Measurements from ENCODE around the gene ZNHIT1. TPM values are rescaled to one million over a fixed set of nuclear protein-coding genes. Genes with fewer than 3 reads are reported as not detected.
"Not testable (repeated sequence)": the region's sequence is repeated elsewhere in the genome, so short reads cannot be mapped to it uniquely, and the experiment has no call there.

ZNHIT1 gene
- total RNA-seq, 1 donor from 2014 or later: 57.5 TPM

DNA sequence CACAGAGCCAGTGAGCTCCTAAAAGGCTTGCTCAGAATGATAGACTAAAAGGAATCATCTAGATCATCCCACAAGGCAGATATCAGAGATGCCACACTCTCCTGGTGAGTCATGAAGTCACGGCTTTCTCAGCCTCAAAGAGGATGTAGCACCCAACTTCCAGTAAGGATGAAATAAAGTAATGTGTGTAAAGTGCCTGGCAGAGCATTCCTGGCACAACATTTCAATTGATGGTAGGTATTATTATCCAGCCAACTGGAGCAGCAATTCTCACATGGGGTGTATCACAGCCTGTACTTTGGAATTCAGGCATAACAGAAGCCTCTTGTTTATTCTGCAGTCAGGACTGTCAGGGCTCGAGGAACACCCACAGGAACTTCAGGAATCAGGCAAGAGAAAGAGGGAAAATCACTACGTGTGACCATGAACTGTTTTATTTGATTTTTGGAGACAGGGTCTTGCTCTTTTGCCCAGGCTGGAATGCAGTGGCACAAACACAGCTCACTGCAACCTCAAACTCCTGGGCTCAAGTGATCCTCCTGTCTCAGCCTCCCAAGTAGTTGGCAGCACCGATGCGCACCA lies 32.6 kb upstream of the ZNHIT1 start:
- intact Hi-C loops (cut with DNase I): no loop called here
- no peak for ATAC-seq
- DNase-seq (ENCODE audit: missing footprints): no peak

DNA sequence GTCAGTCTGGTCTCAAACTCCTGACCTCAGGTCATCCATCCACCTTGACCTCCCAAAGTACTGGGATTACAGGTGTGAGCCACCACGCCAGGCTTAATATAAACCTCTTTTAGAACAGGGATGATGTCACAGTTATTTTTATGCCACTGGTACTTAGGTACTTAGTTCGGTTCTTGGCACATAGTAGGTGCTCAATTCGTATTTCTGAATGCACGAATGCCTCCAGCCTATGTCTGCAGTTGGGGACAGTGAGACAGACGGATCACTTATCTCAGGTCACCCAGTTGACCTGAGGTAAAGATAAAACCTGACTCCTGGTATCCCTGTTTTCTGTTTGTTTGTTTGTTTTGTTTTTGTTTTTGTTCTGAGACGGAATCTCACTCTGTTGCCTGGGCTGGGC lies 31.8 kb upstream of the ZNHIT1 start:
- no peak for ATAC-seq
- intact Hi-C loops (cut with DNase I): no loop called here
- DNase-seq (ENCODE audit: missing footprints): no peak

DNA sequence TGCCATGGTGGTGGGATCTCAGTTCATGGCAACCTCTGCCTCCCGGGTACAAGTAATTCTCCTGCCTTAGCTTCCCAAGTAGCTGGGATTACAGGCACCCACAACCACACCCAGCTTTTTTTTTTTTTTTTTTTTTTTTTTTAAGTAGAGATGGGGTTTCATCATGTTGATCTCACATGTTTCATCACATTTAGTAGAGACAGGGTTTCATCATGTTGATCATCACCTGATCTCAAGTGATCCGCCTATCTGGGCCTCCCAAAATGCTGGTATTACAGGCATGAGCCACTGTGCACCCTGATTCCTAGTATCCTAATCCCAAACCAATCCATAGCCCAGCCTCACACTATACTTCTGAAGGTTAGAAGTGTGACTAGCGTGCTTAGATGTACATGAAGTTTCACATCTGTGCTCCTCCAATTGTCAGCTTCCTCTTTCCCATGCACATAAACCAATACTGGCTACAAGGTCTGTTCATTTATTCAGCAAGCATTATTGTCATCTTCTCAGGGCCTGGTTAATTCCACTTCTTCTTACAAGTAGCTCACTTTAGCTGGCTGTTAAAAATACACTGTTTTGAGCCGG lies 31.0 kb upstream of the ZNHIT1 start:
- intact Hi-C loops (cut with DNase I): no loop called here
- ATAC-seq: no peak

DNA sequence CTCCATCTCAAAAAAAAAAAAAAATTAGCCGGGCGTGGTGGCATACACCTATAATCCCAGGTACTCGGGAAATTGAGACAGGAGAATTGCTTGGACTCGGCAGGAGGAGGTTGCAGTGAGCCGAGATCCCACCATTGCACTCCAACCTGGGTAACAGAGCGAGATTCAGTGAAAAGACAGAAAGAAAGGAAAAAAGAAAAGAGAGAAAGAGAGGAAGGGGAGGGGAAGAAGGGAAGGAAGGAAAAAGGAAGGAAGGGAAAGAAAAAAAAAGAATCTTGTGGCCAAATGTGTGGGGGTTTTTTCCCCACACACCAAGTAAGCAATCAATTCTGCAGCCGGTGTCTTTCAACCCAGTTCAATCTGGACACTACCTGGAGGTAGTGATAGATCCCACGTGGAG lies 28.9 kb upstream of the ZNHIT1 start:
- no peak for ATAC-seq
- no peak for DNase-seq (ENCODE audit: missing footprints)
- intact Hi-C loops (cut with DNase I): no loop called here

More for the DNA sequence above, 31.0 kb upstream of the ZNHIT1 start:
- no peak for DNase-seq (ENCODE audit: missing footprints)

DNA sequence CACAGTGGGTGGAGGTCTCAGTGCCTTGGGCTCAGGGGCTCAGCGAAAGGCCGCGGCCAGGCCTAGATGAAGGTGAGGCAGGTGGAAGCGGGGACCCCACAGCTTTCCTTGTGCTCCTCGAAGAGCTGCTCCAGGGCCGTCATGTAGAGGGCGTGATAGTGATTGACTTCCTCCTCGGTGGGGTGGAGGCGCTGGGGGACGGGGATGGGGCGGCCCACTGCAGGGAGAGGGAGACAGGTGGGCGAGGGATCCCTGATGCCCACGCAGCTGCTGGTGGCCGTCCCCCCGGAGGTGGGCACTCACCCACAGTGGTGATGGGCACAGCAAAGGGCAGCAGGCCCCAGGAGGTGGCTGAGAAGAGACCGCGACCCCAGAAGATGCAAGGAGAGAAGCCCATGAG lies 22.1 kb upstream of the ZNHIT1 start:
- ATAC-seq (no peak), DNase-seq (ENCODE audit: missing footprints) (no peak)
- intact Hi-C loops (cut with DNase I): no loop called here

DNA sequence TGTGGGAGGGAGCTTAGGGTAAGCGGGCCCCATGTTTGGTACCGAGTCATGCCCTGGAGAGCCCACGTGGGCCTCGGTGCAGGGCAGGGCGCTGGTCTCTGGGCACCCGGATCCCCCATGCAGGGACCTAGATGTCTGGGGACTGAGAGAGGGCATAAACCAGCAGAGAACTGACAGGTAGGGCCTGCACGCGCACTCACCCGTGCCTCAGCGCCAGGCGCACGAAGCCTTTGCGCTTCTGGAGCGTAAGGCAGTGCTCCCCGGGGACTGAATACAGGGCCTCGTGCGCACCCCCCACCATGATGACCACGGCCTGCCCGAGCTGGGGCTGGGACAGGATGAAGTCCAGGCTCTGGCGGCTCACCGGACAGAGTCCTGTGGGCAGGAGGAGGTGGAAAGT lies 20.0 kb upstream of the ZNHIT1 start:
- intact Hi-C loops (cut with DNase I): no loop called here
- ATAC-seq: no peak
- no peak for DNase-seq (ENCODE audit: missing footprints)

DNA sequence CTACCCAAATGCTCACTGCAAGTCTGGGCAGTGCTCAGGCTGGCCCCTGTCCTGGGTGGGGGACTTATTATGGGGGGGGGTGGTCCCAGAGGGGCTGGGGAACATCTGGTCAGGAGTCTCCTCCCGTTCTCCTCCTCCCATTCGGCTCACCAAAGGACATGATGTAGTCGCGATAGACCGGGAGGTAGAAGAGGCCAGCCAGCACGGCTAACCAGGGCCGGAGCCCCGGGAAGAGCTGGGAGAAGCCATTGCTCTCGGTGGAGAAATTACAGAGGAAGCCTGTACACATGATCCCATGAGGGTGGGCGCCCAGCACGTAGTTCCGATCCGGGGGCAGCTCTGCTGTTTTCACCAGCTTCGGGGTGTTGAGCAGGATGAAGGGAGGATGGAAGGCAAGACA lies 19.5 kb upstream of the ZNHIT1 start:
- ATAC-seq (no peak), DNase-seq (ENCODE audit: missing footprints) (no peak)
- intact Hi-C loops (cut with DNase I): no loop called here

DNA sequence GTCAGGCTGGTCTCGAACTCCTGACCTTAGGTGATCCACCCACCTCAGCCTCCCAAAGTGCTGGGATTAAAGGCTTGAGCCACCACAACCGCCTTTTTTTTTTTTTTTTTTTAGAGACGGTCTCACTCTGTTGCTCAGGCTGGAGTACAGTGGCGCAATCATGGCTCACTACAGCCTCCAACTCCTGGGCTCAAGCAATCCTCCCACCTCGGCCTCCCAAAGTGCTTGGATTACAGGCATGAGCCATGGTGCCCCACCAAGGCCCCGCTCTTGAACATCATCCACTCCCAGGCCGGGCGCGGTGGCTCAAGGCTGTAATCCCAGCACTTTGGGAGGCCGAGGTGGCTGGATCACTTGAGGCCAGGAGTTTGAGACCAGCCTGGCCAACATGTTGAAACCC lies 18.4 kb upstream of the ZNHIT1 start:
- intact Hi-C loops (cut with DNase I); ATAC-seq; DNase-seq (ENCODE audit: missing footprints): not testable (repeated sequence)

DNA sequence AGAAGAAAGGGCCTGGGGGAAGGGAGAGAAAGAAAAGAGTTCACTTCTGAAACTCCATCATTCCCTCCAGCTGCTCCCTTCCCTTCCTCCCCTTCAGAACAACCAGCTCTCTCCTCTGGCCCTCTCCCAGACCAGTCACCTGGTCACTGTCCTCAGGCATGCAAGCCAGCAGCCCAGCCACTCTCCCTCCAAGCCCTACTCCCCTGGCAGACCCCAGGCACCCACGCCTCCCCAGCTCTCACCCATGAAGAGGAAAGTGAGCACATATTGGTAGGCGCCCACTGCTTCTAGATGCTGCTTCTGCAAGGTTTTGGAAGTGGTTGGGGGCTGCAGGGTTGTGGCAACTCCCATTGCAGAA lies 17.5 kb upstream of the ZNHIT1 start:
- no peak for ATAC-seq
- intact Hi-C loops (cut with DNase I): no loop called here
- no peak for DNase-seq (ENCODE audit: missing footprints)

DNA sequence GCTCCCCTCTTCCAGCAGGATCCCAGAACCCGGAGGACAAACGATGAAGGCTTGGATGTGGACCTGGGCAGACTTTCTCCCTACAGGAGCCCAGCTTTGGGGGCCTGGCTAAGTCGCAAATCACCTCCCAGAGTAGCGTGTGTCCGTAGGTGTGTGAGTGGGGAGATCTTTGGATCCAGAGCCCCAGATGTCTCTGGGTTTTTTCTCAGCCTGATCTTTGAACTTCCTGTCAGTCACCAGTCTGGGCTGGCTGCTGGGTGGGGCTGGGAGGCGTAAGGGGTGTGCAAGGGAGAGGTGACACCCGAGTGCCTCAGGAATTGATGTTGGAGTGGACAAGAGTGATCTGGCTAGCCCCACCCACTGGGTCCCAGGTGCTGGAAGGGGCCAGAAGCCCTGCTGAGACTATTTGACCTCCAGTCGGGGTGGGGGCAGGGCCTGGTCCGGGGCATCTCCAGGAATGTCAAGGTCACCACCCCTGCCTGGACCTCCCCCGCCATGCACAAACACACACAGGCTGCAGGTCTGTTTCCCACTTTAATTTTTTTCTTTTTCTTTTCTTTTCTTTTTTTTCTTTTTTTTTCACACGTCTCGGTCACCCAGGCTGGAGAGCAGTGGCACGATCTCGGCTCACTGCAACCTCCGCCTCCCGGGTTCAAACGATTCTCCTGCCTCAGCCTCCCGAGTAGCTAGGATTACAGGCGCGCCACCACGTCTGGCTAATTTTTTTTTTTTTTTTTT lies 16.9 kb upstream of the ZNHIT1 start, which contains the start of gene MOGAT3:
Gene MOGAT3 (minus strand): TSS at position 175 of the 738 bp plus-strand sequence. CDS start 182 bp downstream, outside the sequence.
- ATAC-seq (no peak), DNase-seq (ENCODE audit: missing footprints) (no peak)
- intact Hi-C loops (cut with DNase I): no loop called here

DNA sequence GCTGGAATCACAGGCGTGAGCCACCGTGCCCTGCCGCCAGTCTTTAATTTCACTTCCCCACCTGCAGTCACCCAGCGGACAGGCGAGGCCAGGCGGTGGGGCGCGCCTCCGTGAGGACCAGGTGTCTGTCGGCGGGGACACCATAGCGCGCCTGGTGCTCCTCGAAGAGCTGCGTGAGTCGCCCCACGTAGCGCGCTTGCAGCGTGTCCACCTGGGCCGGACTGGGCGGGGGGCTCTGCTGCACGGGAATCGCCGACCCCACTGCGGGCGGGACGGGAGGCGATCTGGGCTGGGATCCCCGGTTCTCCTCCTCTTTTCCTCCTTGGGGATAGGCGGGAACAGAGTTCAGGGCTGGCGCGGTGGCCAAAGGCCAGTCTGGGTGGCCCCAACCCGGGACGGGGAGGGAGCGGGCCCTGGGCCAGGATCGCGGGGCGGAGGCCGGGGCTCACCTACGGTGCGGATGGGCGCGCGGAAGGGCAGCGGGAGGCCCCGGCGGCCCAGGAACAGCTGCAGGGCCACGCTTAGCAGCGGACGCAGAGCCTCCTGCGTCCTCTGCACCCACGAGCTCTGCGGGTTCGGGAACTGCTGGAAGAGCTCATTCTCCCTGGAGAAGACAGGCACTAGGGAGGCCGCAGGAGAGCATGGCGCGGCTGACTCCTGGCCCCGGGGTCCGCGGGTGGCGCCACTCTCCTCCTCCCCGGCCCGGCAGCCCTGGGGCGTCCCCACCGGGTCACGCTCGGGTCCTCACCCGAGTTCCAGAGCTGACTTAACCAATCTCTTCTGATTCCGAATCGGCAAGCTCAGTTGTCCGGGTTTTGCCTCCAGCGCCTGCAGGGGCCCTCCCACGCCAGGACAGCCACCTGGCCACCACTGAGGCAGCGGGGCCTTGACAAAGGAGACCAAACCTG lies 16.0 kb upstream of the ZNHIT1 start:
- ATAC-seq (peak; percentile 24), DNase-seq (ENCODE audit: missing footprints) (no peak)
- intact Hi-C loops (cut with DNase I): no loop called here

DNA sequence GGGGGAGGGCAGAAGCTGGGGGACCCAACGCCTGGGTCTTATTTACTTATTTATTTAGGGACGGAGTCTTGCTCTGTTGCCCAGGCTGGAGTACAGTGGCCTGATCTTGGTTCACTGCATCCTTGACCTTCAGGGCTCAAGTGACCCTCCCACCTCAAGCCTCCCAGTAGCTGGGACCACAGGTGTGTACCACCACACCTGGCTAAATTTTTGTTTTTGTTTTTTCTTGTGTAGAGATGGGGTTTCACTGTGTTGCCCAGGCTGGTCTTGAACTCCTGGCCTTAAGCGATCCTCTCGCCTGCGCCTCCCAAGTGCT lies 15.4 kb upstream of the ZNHIT1 start:
- intact Hi-C loops (cut with DNase I): no loop called here
- no peak for ATAC-seq
- DNase-seq (ENCODE audit: missing footprints): no peak

DNA sequence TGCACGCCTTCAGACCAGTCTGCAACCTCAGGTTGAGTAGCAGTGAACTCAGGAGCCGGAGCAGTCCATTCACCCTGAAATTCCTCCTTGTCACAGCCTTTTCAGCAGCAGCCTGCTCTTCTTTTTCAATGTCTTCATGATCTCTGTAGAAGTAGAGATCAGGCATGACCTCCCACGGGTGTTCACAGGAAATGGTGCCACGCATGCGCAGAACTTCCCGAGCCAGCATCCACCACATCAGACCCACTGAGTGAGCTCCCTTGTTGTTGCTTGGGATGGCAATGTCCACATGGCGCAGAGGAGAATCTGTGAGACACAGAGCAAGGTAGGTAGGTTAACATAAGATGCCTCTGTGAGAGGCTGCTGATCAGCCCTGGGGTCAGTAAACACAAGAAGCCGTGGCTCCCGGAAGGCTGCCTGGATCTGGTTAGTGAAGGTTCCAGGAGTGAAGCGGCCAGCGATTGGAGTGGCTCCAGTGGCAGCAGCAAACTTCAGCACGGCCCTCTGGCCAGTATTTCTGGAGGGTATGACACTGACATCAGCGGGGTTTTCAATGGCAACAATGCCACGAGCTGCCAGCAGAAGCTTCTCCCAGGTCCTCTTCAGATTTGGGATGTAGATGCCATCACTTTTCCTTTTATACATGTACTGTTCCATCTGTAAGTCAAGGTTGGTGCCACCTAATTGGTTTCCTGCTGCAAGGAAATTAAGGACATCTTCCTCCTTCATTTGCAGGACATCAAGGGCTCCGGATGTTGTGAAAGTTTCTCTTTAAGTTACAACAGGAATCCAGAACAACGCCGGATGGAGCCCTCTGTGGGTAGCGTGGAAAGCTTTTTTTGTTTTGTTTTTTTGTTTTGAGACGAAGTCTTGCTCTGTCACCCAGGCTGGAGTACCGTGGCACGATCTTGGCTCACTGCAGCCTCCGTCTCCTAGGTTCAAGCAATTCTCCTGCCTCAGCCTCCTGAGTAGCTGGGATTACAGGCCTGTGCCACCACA lies 13.9 kb upstream of the ZNHIT1 start:
- ATAC-seq; DNase-seq (ENCODE audit: missing footprints); intact Hi-C loops (cut with DNase I): not testable (repeated sequence)

DNA sequence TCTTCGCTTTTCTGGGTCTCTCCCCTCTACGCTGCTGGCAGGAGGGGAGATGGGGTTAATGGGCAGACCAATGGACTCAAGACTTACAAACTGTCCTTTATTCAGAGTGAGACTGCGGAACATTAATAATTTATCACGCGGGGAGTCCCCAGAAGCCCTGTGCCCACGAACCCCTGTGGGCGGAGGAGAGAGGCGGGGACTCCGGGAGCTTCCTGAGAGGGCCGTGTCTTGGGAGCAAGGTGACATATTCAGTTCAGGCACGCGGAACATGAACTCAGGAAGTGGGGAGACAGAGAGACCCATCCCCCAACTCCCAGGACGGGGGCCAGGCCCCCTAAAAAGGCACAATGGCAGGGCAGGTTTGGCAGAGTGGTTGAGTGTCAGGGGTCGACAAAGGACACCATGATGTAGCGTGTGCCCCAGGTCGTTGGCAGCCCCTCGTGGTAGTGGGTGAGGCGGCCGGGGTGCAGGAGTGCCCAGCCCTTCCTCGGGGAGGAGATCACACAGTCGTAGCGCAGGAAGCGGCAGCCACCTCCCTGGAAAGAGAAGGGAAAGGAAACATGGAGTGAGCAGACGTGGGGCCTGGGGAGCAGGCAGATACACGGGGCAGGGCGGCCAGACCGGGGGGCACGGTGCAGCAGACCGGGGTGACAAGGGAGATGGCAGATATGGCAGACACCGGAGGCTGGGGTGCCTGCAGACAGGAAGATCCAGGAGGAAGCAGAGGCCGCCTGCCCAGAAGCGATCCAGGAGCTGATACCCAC lies 11.9 kb upstream of the ZNHIT1 start:
- ATAC-seq: no peak
- intact Hi-C loops (cut with DNase I): no loop called here
- DNase-seq (ENCODE audit: missing footprints): no peak

DNA sequence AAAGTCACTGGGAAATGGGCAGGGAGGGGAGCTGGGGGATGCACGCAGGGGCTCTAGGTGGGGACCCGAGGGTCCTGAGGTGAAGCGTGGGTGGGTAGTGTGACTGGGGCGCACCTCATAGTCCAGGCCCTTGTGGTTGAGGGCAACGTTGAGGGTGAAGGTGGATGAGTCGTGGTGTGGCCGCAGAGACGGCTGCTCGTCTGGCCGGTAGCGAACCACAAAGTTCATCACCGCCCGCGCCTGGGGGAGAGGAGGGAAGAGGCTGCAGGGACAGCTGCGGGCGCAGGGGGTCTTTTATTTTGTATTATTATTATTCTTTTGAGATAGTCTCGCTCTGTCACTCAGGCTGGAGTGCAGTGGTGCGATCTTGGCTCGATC lies 11.3 kb upstream of the ZNHIT1 start:
- intact Hi-C loops (cut with DNase I): no loop called here
- ATAC-seq (no peak), DNase-seq (ENCODE audit: missing footprints) (no peak)

DNA sequence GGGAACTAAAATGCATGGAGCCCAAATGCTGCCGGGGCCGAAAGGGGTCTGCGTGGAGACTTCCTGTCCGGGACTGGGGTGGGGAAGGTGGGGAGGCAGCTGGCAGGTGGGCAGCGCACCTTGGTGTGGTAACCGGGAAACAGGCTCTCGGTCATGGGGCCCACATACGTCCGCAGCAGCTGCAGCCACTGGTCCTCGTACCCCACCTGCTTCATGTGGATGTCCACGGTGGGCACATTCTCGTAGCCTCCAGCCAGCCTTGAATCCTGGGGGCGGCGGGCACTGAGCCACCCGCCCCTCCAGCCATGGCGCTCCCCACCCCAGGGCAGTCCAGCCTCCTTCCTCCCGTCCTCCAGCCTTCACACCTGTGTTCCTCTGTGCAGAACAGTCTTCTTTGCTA lies 10.5 kb upstream of the ZNHIT1 start:
- intact Hi-C loops (cut with DNase I): no loop called here
- ATAC-seq: no peak
- DNase-seq (ENCODE audit: missing footprints): no peak

DNA sequence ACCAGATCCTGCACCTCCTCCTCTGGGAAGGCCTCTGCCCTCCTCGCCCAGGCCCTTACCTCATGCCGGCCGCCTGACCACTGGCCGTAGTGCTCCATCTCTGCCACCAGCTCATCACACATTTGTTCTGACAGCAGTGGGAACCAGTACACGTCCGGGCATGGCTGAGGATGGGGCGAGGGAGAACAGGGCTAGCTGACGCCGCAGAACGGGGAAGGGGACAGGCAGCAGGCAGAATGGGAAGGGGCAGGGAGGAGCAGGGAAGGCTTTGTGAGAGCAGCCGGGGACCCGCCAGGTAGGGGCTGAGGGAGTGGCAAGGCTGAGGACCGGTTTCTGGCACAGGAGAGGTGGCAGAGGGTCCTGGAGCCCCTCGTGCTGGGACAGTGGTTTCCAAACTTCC lies 9.2 kb upstream of the ZNHIT1 start:
- intact Hi-C loops (cut with DNase I): no loop called here
- ATAC-seq (no peak), DNase-seq (ENCODE audit: missing footprints) (no peak)

DNA sequence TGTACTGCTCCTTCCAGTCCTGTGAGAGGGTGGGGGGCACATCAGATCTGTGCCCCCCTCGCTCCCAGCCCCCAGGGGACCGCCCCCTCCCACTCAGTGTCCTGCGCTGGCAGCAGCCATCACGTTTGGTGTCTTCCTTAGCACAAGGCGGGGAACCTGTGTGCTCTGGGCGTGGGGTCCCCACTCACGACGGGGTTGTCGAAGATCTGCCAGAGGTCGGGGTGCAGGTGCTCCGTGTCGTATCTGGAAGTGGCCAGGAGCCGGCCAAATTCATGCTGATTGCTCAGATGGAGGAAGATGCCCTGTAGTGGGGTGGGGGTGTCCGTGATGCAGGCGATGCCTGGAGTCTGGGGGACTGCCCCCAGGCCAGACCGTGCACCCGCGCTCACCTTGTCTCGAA lies 7.8 kb upstream of the ZNHIT1 start:
- DNase-seq (ENCODE audit: missing footprints) (no peak), ATAC-seq (no peak)
- intact Hi-C loops (cut with DNase I): no loop called here

Measured in Right ventricle myocardium inferior (tissue), 1 donor.